ENCODE results near the gene IZUMO2. TPM values are rescaled to one million over a fixed set of nuclear protein-coding genes. Genes with fewer than 3 reads are reported as not detected.

The IZUMO2 gene
- total and polyA plus RNA-seq, 9 of the 15 experiments (the other 6 are each of a cell fraction or from before 2014, with no cell fraction given) = not detected

DNA sequence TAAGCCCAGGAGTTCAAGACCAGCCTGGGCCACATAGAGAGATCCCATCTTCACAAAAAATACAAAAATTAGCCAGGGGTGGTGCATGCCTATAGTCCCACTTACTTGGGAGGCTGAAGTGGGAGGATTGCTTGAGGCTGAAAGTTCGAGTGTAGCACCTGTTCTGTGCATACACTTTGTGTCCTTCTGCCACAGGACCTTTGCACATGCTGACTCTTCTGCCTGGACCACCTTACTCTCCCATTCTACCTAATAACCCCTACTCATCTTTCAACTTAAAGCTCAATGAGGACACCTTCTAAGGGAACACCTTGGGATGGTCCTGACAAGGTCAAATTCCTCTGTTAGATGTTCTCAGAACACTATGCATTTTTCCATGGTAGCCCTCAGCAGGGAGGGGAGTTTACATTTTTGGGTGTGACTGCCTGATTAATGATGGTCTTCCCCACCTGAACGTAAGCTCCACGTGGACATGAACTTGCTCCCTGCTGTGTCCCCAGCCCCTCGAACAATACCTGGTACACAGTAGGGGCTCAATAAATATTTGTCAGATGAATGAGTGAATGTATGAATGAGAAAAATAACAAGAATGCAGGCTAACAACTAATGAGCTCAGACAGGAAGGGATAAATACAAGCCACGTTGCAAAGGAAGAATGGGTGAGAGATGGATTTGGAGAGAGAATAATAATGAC is 11.2 kb upstream of the IZUMO2 start:
- DNase-seq (ENCODE audit: extremely low read depth in 1 of 4, low spot score in 3 of 4) (no peak), FAIRE-seq (no peak), ATAC-seq (no peak)
- WGBS (ENCODE audit: insufficient coverage, low coverage, missing lambda C conversion rate) = 29% methylated on average over 5 of the region's 5 CpGs
- Histone ChIP-seq H3K4me2 (ENCODE audit: insufficient read depth, low read length) (no peak overlapping the region), H3K36me3 (ENCODE audit: control insufficient read depth, insufficient read depth, low read length) (no peaks in the 10 kb centered on the region), H3K4me1 (replicated peaks in 1 of 2; ENCODE audit: control insufficient read depth in 2 of 2, insufficient read depth in 2 of 2, low read length in 2 of 2) (peaks cover 0 to 3% of the 10 kb centered on the region in 2 experiments; a peak in 3 of 5 replicates), H3K27ac (ENCODE audit: extremely low read depth, low read depth, low read length) (no peak overlapping the region), H3K27me3 (ENCODE audit: control insufficient read depth in 2 of 2, insufficient read depth in 2 of 2, low read length in 2 of 2) (0 out of 5 replicates have a peak, but pooled peaks cover 0 to 4% of the 10 kb centered on the region in 2 experiments), H3K9me3 (replicated peaks; ENCODE audit: control insufficient read depth, insufficient read depth, low read depth, low read length) (no peaks in the 10 kb centered on the region), H3K9ac (ENCODE audit: insufficient read depth in 1 of 2, low read depth in 2 of 2, low read length in 2 of 2) (no peak overlapping the region), H3K4me3 (no peak overlapping the region), H3K79me2 (ENCODE audit: control insufficient read depth, insufficient read depth, low read length) (no peaks in the 10 kb centered on the region), H3K9me1 (ENCODE audit: control insufficient read depth, insufficient read depth, low read length) (no peaks in the 10 kb centered on the region), H2AFZ (ENCODE audit: low read depth, low read length) (no peak overlapping the region), H4K20me1 (replicated peaks; ENCODE audit: control insufficient read depth, insufficient read depth, low read length) (no peaks in the 10 kb centered on the region)
- TF ChIP-seq SREBF2 (CRISPR knock-in tag; IDR thresholded peaks at IDR 0.05) (no peak), KDM1A (IDR thresholded peaks at IDR 0.05) (peak in 1 of 2 experiments; percentile 63; a peak in 2 of 4 replicates), SMARCA5 (IDR thresholded peaks at IDR 0.05) (peak; percentile 85; the same call in 1 of the 2 replicates), PYGO2 (tag; IDR thresholded peaks at IDR 0.05) (no peak), HDAC2 (IDR thresholded peaks at IDR 0.05) (peak; percentile 23; the same call in 1 of the 2 replicates), CBX1 (IDR thresholded peaks at IDR 0.05; ENCODE audit: low read depth) (peak; percentile 64; the same call in 1 of the 2 replicates), BCOR (IDR thresholded peaks at IDR 0.05) (peak; percentile 88), RBM25 (IDR thresholded peaks at IDR 0.05; ENCODE audit: low read depth, low read length, severe bottlenecking) (peak; percentile 92), RCOR1 (IDR thresholded peaks at IDR 0.05; ENCODE audit: borderline replicate concordance in 1 of 2, low read depth in 2 of 2, low read length in 2 of 2) (peak in 1 of 2 experiments; percentile 67; a peak in 3 of 4 replicates)
- TF ChIP-seq, protein P1, sequence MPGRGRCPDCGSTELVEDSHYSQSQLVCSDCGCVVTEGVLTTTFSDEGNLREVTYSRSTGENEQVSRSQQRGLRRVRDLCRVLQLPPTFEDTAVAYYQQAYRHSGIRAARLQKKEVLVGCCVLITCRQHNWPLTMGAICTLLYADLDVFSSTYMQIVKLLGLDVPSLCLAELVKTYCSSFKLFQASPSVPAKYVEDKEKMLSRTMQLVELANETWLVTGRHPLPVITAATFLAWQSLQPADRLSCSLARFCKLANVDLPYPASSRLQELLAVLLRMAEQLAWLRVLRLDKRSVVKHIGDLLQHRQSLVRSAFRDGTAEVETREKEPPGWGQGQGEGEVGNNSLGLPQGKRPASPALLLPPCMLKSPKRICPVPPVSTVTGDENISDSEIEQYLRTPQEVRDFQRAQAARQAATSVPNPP (IDR thresholded peaks at IDR 0.05; ENCODE audit: borderline replicate concordance, insufficient read depth, insufficient read length) = no peak
- TF ChIP-seq, protein P2, sequence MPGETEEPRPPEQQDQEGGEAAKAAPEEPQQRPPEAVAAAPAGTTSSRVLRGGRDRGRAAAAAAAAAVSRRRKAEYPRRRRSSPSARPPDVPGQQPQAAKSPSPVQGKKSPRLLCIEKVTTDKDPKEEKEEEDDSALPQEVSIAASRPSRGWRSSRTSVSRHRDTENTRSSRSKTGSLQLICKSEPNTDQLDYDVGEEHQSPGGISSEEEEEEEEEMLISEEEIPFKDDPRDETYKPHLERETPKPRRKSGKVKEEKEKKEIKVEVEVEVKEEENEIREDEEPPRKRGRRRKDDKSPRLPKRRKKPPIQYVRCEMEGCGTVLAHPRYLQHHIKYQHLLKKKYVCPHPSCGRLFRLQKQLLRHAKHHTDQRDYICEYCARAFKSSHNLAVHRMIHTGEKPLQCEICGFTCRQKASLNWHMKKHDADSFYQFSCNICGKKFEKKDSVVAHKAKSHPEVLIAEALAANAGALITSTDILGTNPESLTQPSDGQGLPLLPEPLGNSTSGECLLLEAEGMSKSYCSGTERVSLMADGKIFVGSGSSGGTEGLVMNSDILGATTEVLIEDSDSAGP (CRISPR knock-in tag; IDR thresholded peaks at IDR 0.05) = no peak
- TF ChIP-seq, protein P3, sequence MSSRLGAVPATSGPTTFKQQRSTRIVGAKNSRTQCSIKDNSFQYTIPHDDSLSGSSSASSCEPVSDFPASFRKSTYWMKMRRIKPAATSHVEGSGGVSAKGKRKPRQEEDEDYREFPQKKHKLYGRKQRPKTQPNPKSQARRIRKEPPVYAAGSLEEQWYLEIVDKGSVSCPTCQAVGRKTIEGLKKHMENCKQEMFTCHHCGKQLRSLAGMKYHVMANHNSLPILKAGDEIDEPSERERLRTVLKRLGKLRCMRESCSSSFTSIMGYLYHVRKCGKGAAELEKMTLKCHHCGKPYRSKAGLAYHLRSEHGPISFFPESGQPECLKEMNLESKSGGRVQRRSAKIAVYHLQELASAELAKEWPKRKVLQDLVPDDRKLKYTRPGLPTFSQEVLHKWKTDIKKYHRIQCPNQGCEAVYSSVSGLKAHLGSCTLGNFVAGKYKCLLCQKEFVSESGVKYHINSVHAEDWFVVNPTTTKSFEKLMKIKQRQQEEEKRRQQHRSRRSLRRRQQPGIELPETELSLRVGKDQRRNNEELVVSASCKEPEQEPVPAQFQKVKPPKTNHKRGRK (tag; IDR thresholded peaks at IDR 0.05) = 0 out of 2 replicates have a peak, but pooled peaks have one; percentile 3
- ChIA-PET POLR2A (interaction anchor here (0.6 kb wide), 1 partner anchor 17 kb away, joined by 4 read pairs; no protein-coding TSS in a partner anchor), CTCF (ENCODE audit: low intra/inter-chr PET ratio) (no interaction called here)
- intact Hi-C loops (cut with micrococcal nuclease) (no loop called here), in situ Hi-C loops (cut with MboI) (no loop called here)
- BruUV-seq (replicated peaks) = no TSS peak
